Erythroblast (primary cell): ENCODE data around the gene SLC12A9.

Experiments used
- GATA1 ChIP-seq: IDR thresholded peaks from 2 replicates; pipeline ENCODE4 v1.6.1; 2011; ENCODE audit warnings: low read depth, mild to moderate bottlenecking, control low read depth, low read length, moderate library complexity
- POLR2A ChIP-seq: IDR thresholded peaks from 2 replicates; pipeline ENCODE4 v1.6.1; 2011; ENCODE audit warnings: mild to moderate bottlenecking, low read length

DNA sequence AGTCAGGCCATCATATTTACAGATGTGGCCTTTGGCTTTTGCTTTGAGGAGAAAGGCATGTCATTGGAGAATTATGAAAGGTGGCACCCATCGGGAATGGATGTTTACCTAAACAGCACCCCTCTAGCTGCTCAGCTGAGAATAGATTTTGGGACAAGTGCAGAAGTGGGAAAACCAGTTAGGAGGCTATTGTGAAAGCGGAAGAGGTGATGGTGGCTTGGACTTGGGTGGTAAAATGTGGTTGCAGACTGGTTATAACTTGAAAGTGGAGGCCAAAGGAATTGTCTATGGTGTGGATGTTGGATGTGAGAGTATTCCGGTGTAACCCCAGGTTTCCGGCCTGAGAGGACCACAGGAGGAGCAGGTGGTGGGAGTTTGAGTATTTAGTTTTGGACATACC, 5.2 kb upstream of the SLC12A9 start:
- TF ChIP-seq POLR2A (no peak), GATA1 (no peak)
